Fibroblast of skin of left quadriceps (primary cell): ENCODE results near the gene DMRTA2.

Source experiments
- DNase-seq, 2 experiments: peaks; one replicate each; pipeline ENCODE4 v3.0.0-alpha.2; 2013; ENCODE audit warnings: low read depth in 2 of 2

The DMRTA2 gene

DNA sequence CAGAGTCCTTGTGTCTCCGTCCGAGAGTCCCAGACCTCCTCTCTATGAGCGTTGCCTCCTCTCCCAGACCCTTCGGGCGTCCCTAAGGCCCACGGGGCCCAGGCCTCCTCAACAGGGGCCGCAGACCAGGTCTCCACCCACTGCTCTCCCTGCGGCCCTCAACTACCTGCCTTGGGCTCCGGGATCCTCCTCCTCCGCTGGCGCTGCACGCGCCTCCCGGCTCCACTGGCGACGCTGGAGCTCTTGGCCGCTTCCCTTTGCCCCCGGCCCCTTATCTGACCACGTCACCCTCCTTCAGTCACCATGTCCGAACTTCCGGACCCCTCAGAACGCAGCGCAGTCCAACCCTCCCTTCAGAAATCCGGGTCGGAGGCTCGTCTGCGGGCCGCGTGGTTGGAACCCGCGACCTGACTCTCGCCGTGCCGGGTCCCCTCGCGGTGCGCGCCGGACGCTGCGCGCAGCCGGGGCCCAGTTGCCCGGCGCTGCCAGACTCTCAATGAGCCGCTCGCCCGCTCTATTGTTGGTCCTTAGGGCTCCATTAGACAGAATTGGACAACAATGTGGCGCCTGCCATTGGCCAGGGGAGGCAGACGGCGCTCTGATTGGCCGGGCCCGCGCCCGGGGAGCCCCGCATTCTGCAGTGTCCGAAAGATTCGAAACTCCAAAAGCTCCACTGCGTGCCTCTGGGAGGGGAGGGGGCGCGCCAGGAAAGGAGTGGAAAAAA, at the start of gene DMRTA2:
Gene DMRTA2 (minus strand): TSS at position 498 of the 724 bp plus-strand sequence. CDS start 1,907 bp downstream, outside the sequence.
- DNase-seq = no peak

DNA sequence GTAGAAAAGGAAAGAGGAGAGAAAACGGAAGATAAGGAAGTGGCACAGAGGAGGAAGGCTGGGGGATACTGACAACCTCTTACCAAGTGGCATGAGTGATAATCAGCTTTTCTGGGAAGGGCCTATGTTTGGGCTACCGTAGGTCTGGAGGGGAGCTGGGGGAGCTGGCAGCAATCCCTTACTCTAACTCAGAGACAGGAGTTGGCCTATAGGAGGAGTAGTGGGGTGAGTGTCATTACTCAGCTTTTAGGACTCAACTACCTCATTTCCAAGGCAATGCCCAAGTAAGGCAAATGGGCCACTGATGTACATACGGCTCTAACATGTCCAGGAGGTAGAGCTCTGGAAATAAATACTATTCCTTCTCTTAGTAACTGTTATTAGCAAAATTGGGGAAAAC, 48.7 kb upstream of the DMRTA2 start:
- DNase-seq = no peak

DNA sequence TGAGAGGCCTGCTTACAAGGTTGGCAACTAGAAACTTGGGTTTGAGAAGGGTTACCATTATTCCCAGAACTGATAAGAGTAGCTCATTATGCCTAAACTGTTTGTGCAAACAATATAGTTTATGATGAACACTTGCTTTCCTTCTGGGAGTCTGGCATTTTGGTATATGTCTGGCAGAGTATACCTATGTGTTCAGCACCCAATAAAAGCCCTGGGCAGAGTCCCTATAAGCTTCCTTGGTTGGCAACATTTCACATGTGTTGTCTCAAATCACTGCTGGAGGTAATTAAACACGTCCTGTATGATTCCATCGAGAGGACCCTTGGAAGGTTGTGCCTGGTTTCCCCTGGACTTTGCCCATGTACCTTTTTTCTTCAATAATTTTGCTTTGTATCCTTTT, 39.7 kb upstream of the DMRTA2 start:
- DNase-seq = no peak

DNA sequence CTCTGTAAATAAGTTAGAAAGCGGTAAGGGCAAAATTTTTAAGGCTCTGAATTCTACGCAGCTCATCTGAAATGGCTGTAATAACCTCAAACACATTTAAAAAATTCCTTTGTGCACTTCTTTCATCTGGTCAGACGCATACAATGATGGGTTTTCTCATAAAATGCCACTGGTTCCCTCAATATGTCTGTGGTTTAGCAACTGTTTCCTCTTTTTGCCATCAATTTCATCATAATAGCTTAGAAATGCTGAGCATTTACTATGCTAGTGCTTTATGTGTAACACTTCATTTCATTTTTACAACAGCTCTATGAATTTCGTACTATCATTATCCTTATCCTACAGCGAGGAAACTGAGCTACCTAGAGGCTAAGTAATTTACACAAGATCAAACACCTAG, 35.3 kb upstream of the DMRTA2 start:
- peak; percentile 22 to 29 for DNase-seq

DNA sequence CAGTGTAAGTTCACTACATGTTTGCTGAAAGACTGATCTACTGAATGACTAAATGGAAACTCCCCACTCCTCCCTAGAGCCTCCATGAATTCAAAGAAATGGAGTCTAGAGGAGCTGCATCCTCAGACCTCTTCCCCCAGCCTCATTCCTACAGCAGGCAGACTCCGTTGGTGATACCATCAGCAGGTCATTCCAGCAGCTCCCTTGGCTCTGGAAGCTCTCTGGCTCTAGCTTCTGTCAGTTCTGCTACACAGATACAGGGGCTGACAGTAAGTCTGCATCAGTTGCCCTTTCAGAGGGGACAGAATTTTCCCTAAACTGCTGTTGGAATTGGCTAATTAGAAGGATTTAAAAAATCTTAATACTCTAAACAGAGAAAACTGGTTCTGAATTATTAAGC, 31.7 kb upstream of the DMRTA2 start:
- no peak for DNase-seq

DNA sequence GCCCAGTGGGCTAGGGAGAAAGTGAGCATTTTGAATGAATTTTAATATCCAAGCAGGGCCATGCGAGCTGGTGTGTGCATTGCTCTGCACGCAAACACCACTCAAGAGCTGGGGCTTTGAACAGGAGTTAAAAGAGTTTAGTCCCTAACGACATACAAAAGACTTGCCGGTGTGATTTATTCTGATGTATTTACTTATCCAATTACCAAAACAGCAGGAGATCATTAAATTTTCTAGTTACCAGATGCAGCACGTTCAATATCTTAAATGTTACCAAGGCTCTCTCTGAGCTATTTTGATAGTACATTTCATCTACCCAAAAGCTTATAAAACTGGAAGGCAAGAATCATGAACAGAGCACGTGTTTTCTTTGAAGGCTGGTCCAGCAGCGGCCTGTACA, 30.0 kb upstream of the DMRTA2 start:
- no peak for DNase-seq

DNA sequence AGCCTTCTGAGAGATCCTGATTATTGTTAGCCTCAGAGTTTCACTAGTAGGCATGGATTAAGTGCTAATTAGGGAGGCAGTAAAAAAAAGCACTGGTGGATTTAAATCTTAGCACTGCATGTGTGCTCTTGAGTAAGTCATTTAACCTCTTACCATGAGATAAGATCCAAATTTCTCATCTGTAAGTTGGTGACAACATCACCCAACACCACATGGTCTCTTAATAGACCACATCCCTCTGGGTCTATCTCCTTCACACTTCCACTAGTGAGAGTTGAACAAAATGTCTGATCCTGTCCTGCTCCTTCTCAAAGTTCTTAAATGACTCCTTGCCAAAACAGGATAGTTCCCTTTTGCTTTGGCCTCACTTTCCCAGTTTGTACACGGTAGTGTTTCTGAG, 29.5 kb upstream of the DMRTA2 start:
- no peak for DNase-seq

DNA sequence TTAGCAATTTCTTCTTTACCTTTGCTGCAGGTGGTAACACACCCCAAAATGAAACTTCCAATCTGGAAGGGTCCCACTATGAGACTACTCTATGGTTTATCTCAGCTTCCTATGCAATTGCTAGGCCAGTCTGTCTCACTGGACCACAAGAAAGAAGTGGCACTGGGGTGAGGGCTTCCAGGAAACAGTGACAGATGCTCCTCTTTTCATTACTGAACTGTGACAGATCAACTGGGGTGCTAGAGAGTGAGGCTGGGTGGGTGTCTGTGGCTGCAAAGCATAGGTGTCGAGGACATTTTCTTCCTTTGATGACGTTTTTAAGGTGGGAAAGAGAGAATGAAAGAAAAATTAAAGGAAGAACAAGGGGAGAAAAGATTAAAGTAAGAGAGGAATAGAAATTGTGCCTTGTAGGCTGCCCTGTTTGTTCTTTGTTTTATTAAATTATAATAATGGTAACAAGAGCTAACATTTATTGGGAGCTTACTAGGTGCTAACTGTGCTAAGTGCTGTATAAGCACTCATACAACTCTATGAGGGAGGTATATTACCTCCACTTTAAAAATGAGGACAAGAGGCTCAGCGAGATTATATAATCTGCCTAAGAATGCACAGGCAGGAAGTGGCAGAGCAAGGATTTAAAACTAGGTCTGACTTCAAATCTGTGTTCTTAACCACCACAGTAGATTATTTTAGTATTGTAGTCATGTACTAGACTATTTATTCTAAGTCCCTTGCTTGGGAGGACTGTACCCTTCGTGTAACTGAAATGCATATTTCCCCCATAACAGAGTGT, 27.8 kb upstream of the DMRTA2 start:
- DNase-seq = no peak

DNA sequence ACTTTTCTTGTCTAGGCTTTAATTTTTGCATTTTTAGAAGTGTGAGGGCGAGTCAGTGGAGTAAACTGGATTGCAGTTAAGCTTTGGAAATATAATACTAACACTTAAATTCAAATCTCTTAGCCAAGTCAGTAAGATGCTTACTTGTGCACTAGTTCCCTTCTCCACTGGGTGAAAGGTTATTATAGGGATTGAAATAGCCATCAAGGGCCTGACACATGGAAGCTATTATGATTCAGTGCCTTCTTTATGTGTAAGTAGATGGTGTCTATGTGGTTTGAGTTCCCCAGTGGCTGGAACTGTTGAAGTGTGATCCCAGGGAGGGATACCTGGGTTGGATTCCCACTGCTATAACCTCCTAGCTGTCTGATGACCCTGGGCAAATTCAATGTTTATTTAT, 24.7 kb upstream of the DMRTA2 start:
- DNase-seq = no peak

DNA sequence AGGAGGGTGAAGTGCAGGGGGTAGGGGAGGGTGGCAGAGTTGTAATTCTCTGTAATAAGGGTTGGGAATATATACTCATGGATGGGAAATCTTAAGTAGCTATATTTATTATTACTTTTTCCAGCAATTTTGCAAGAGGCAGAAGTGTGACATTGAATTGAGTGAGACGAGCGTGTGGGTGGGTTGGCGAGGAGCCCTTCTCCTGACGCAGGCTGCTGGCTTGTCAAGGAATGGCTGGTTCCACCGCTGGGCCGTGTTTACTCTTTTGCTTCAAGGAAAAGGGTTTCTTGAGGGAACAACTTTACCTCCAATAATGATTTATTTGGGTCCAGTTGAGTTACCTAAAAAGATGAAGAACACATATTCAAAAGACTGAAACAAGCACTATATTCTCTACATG, 17.9 kb upstream of the DMRTA2 start:
- DNase-seq = no peak

DNA sequence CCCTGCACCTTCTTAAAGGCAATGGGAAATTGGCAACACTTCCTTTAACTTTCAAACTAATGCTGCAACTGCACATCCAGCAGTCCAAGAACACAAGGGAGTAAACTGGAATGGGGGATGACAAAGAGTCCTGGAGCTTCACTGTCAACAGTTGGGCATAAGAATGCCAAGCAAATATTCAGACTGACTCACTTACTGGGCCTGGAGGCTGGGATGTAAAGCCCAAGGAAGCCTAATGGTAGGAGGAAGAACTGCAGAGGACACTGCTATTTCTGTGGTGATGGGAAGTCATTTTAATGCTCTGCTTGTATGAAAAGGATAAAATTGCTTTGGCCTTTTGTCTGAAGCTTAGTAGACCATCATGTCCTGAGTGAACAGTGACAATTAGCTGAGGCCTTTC, 15.7 kb upstream of the DMRTA2 start:
- DNase-seq = no peak

DNA sequence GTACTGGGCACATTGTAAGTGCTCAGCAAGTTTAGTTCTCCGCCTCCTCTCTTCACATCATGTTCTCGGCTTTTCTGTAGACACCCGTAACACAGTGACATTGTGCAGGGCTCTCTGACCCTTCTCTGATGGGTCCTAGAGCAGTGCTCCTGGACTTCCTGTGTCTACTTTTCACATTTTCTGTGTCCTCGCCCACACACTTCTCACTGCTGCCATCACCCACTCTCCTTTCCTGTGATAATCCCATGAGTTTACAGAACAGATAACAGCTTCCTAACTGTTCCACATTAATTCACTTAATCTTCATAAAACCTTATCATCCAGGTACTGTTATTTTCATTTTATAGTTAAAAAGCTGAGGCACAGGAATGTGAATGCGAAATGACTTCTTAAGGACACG, 13.2 kb upstream of the DMRTA2 start:
- no peak for DNase-seq

DNA sequence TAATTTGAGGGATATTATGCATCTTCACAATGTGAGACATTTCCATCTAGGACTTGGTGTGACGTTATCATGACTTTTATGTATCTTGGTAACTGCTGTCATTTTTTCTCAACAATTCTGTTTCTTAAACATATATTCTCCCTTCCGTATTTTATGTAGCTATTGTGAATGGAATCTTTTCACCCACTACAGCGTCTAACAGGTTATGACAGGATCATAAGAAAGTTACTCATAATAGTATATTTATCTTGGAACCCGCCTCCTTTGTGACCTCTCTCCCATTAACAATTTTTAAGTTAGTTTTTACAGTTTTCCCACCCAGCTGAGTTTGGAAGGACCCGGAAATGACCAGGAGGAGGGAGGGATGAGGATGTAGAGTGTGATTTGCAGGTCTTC, 6.8 kb upstream of the DMRTA2 start:
- DNase-seq = no peak

DNA sequence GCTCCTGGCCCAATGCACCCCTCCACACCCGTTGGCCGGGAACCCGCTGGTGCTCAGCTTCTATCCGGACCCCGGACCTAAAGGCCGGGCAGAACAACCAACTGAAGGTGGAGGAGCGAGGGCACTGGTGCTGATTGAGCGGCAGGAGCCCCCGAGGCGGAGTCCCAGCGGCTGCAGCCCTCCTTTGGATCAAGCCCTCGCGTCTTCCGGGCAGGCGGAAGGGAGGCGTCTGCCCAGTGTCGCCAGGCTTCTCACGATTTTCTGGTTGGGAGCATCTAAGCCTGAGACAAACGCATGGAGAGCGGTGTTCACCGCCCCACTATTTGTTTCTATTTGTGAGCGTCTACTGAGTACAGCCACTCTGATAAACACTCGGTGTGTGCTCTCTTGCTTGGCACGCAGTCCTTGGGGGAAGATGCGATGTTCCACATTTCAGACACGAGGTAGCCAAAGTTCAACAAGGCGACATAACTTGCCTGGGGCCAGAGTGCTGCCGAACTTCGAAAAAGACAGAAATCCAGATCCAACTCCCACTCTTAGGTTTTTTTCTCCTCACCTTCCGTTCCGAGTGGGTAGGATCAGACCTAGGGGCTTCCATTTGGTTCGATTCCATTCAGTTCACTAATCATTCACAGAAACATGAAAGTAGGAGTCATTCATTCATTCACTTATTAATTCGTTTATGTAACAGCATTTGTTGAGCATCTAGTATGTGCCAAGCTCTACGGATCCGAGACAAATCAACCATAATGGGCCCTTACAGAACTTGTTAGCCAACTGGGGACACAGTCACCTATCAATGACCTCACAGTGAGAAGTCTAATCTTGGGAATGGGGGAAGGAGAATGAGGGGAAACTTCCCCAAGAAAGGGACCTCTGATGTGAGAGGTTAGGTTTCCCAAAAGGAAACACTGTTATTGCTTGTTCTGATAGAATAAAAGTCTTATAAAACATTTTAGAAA, 4.9 kb upstream of the DMRTA2 start:
- DNase-seq = no peak

DNA sequence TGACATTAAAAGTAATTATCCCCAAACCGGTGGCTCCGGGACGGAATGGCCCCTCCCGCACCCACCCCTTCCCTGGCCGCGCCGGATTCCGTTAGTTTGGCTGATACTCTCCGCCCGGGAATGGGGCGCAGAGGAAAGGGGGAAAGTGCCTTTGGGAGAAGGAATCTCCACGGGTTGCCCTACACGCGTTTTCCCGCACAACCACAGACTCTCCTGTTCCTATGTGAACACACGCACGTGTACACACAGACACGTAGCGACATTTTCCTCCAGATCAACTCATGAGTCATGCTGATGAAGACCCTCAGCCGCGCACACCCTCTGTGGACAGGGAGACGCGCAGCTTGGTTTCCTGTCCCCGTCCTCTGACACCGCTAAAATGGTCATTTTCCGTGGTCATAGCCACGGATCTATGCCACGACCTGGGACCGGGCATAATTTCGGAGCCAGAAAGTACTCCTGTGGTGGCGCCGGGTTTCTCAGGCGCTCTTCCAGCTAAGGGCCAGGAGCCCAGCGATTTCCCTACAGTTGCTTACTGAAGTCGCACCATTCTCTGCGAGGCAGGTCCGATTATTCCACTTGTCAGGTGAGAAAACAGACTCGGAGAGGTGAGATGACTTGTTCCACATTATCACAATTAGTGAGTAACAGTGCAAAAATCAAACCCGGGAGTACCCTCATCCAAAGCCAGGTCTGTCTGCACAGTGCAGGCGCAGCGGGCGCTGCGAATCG, 4.0 kb upstream of the DMRTA2 start:
- DNase-seq = no peak

DNA sequence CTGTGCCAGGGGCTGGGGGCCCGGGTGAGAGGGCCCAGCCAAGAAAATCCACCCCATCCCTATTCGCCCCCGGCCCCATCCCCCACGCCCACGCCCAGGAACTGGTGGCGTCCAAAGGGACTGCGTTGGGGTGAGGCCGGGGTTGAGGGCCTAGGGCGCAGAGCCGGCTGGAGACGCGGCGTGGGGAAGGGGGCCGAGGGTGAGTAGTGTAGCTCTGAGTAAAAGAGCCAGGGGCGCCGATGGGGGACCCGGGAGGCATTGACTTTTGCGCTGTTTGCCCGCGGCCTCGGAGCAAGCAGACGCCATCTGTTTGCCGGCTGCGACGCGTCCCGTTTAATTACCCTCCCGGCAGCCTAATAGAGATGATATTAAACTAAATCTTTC, 3.5 kb upstream of the DMRTA2 start:
- DNase-seq = no peak

DNA sequence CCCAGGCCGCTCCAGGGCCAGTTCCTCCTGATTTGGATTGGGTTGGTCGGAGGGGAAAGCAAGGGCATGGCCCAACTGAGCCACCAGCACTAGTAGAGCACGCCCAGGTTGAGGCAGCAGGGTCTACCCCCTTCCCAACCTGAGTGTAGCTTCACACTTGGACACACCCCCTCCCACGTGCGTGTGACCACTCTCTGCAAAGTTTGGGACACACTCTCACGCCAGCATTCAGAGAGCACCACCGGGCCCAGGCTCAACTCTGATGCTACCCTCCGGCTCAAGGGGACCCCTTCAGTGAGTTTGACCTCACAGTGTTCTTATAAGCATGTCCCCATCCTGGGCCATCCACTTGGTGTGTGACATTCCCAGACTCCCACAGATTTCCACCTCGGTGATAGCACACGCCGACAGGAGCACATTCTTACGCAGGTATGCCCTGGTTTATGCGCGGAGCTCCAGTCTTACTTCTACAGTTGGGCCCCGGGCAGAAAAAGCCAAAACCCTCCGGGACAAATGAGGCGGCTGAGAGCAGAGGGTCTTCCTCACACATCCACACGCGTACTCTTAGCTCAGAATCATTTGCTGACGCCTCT, 3.0 kb upstream of the DMRTA2 start:
- DNase-seq = no peak

DNA sequence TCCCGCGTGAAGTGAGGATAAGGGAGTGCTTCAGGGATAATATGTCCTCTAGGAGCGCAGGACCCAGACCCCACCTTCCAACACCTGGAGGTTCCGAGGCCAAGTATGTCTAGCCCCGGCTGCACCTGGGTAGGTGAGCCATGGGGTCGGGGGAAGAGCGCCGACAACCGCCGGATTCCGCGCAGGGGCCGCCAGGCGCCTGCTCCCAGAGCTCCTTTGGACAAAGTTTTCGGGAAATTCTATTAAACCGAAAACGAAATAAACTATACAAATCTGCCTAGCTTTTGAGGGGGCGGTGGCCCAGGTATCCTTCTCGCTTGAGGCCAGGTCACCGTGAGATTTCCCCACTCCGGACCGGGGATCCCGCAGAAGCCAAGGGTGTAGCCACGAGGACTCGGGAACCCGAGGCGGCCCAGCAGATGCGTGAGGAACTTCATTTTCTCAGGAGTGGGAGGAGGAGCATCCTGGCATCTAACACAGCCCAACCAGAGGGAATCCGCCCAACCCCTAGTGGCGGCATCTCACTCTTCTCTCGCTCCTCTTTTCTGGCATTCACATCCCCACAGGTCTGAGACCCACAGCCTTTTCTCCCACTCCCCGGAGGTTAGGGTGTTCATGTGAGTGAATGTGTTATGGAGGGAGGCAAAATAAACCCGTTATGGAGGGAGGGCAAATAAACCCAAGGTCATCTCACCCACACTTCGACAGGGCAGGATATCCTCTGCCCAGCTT, 2.3 kb upstream of the DMRTA2 start:
- DNase-seq = no peak

DNA sequence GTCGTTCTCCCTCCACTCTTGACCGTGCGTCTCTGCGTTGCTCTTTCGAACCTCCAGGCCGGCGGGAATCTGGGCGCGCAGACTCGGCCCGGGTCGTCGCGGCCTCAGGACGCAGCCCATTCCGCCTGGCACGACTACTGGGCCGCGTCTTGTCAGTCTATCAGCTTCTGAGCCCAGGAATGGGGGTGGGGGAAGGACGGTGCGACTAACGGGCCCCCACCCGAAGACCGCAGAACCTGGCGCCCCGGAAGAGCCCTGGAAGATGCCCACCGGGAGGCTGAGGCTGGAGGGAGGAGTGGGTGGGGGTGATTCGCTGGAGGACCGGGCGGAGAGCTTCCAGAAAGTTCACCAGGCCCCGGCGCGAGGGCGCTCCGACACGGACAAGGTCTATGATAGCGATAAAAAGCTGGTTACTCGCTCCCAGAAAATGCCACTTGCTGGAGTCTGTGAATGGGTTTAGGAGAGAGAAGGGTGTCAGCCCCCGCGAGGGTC, 1.7 kb upstream of the DMRTA2 start:
- no peak for DNase-seq
